CD1c-positive myeloid dendritic cell (primary cell): ENCODE data around the gene SLC9A3.

ENCODE experiments used
- DNase-seq: peaks from one replicate; pipeline ENCODE4 v3.0.0-alpha.2; 2016; ENCODE audit errors: extremely low spot score

SLC9A3 gene

GRCh38 chr5:430214-430925 is 93.9 kb downstream of the SLC9A3 start:
- no peak for DNase-seq

GRCh38 chr5:429453-430188 is 94.6 kb downstream of the SLC9A3 start:
- DNase-seq: no peak

GRCh38 chr5:428754-429452 is 95.3 kb downstream of the SLC9A3 start:
- no peak for DNase-seq

- DNase-seq: no peak
These were observed 96.0 kb downstream of the SLC9A3 start for GRCh38 chr5:428219-428618.

- DNase-seq: no peak
These were observed 96.7 kb downstream of the SLC9A3 start for GRCh38 chr5:427415-428087.

- no peak for DNase-seq
These were observed 97.8 kb downstream of the SLC9A3 start for GRCh38 chr5:426392-426976.

GRCh38 chr5:425714-426113 is 98.5 kb downstream of the SLC9A3 start:
- DNase-seq: no peak

- DNase-seq: peak; percentile 79
These were observed 99.7 kb downstream of the SLC9A3 start for GRCh38 chr5:424301-425110.

- DNase-seq: peak; percentile 50
These were observed 100.5 kb downstream of the SLC9A3 start for GRCh38 chr5:423626-424261.

GRCh38 chr5:423233-423565 is 101.0 kb downstream of the SLC9A3 start:
- DNase-seq: no peak

- DNase-seq: no peak
These were observed 101.7 kb downstream of the SLC9A3 start for GRCh38 chr5:422323-423232.

- DNase-seq: no peak
These were observed 102.3 kb downstream of the SLC9A3 start for GRCh38 chr5:421901-422300.

- DNase-seq: peak; percentile 10
These were observed 102.9 kb downstream of the SLC9A3 start for GRCh38 chr5:421287-421880.

- no peak for DNase-seq
These were observed 103.5 kb downstream of the SLC9A3 start for GRCh38 chr5:420632-421286.
